HEK293 (cell line): ENCODE results near the gene GAREM1.

Source experiments
- CTCF ChIA-PET: fragments of 350-600 bp; formaldehyde crosslinking; extraction: SDS; loops from one replicate; lab custom pipeline; 2021; ENCODE audit warnings: antibody characterized with exemption; lab: Yijun Ruan, JAX
- POLR2A ChIA-PET: fragments of 300-600 bp; formaldehyde crosslinking; extraction: SDS; loops from one replicate; lab custom pipeline; 2020; ENCODE audit warnings: antibody characterized with exemption, inconsistent platforms; lab: Yijun Ruan, JAX
- H3K27ac ChIP-seq: fragments of 200-500 bp; sonication (Bioruptor generic); 2 replicates; pipeline ENCODE4 v1.5.1; 2014; ENCODE audit warnings: low read depth, low read length, control low read depth, inconsistent platforms; ENCODE audit errors: extremely low read depth
- H3K36me3 ChIP-seq, 2 experiments: fragments of 200-500 bp in 1 of 2; sonication (Bioruptor generic) in 1 of 2; 1 replicate in 1 of 2; 2 replicates in 1 of 2; pipeline ENCODE4 v1.5.1; 2014 to 2017; ENCODE audit warnings: inconsistent platforms in 2 of 2, low read length in 2 of 2; ENCODE audit not compliant: control insufficient read depth in 2 of 2, insufficient read depth in 1 of 2
- H3K4me1 ChIP-seq: fragments of 200-500 bp; sonication (Bioruptor generic); 2 replicates; pipeline ENCODE4 v1.5.1; 2014; ENCODE audit warnings: mild to moderate bottlenecking, low read length, inconsistent platforms; ENCODE audit not compliant: control insufficient read depth, insufficient read depth
- H3K4me3 ChIP-seq: 2 replicates; pipeline ENCODE4 v1.5.1; 2011; ENCODE audit warnings: low read depth, mild to moderate bottlenecking, control low read depth, low read length, moderate library complexity
- H3K9me3 ChIP-seq: fragments of 200-500 bp; sonication (Bioruptor generic); 2 replicates; pipeline ENCODE4 v1.5.1; 2014; ENCODE audit warnings: low read depth, low read length, inconsistent platforms; ENCODE audit not compliant: control insufficient read depth, insufficient read depth
- BCL6B ChIP-seq: fragments of 450-650 bp; formaldehyde crosslinking; IDR thresholded peaks from 2 replicates; pipeline ENCODE4 v1.5.1; 2017; ENCODE audit warnings: missing biosample characterization, missing genetic modification characterization
- MYNN ChIP-seq: fragments of 450-650 bp; formaldehyde crosslinking; IDR thresholded peaks from 2 replicates; pipeline ENCODE4 v1.5.1; 2016; ENCODE audit warnings: missing biosample characterization, missing genetic modification characterization, borderline replicate concordance
- PRDM1 ChIP-seq: fragments of 450-650 bp; formaldehyde crosslinking; IDR thresholded peaks from 2 replicates; pipeline ENCODE4; 2016; ENCODE audit warnings: missing biosample characterization, missing genetic modification characterization
- SCRT2 ChIP-seq: fragments of 450-650 bp; formaldehyde crosslinking; IDR thresholded peaks from 2 replicates; pipeline ENCODE4 v1.5.1; 2016; ENCODE audit warnings: missing biosample characterization, missing genetic modification characterization
- SP2 ChIP-seq: fragments of 450-650 bp; formaldehyde crosslinking; IDR thresholded peaks from 2 replicates; pipeline ENCODE4 v1.5.1; 2016; ENCODE audit warnings: missing biosample characterization, missing genetic modification characterization
- YY2 ChIP-seq: fragments of 450-650 bp; formaldehyde crosslinking; IDR thresholded peaks from 2 replicates; pipeline ENCODE4 v1.5.1; 2016; ENCODE audit warnings: missing biosample characterization, missing genetic modification characterization
- ZBTB17 ChIP-seq: fragments of 450-650 bp; formaldehyde crosslinking; IDR thresholded peaks from 2 replicates; pipeline ENCODE4 v1.5.1; 2016; ENCODE audit warnings: missing biosample characterization, missing genetic modification characterization
- ZBTB7A ChIP-seq: fragments of 450-650 bp; formaldehyde crosslinking; IDR thresholded peaks from 2 replicates; pipeline ENCODE4 v1.5.1; 2016; ENCODE audit warnings: low read depth, missing biosample characterization, missing genetic modification characterization
- ZBTB8A ChIP-seq: fragments of 450-650 bp; formaldehyde crosslinking; IDR thresholded peaks from 2 replicates; pipeline ENCODE4 v1.5.1; 2016; ENCODE audit warnings: missing biosample characterization, missing genetic modification characterization
- ZFP3 ChIP-seq: fragments of 450-650 bp; formaldehyde crosslinking; IDR thresholded peaks from 2 replicates; pipeline ENCODE4 v1.5.1; 2016; ENCODE audit warnings: low read depth, missing biosample characterization, missing genetic modification characterization
- ZFP69B ChIP-seq: fragments of 450-650 bp; formaldehyde crosslinking; IDR thresholded peaks from 2 replicates; pipeline ENCODE4 v1.5.1; 2016; ENCODE audit warnings: missing biosample characterization, missing genetic modification characterization
- ZNF132 ChIP-seq: fragments of 450-650 bp; formaldehyde crosslinking; IDR thresholded peaks from 2 replicates; pipeline ENCODE4 v1.5.1; 2017; ENCODE audit warnings: missing biosample characterization, missing genetic modification characterization, borderline replicate concordance
- ZNF157 ChIP-seq: fragments of 450-650 bp; formaldehyde crosslinking; IDR thresholded peaks from 2 replicates; pipeline ENCODE4 v1.5.1; 2016; ENCODE audit warnings: missing biosample characterization, missing genetic modification characterization
- ZNF169 ChIP-seq: fragments of 450-650 bp; formaldehyde crosslinking; IDR thresholded peaks from 2 replicates; pipeline ENCODE4 v1.5.1; 2016; ENCODE audit warnings: missing biosample characterization, missing genetic modification characterization
- ZNF19 ChIP-seq: fragments of 450-650 bp; formaldehyde crosslinking; IDR thresholded peaks from 2 replicates; pipeline ENCODE4; 2016; ENCODE audit warnings: missing biosample characterization, missing genetic modification characterization, low read depth
- ZNF214 ChIP-seq: fragments of 450-650 bp; formaldehyde crosslinking; IDR thresholded peaks from 2 replicates; pipeline ENCODE4 v1.5.1; 2017; ENCODE audit warnings: missing biosample characterization, mild to moderate bottlenecking, missing genetic modification characterization, borderline replicate concordance
- ZNF292 ChIP-seq: fragments of 450-650 bp; formaldehyde crosslinking; IDR thresholded peaks from 2 replicates; pipeline ENCODE4 v1.5.1; 2016; ENCODE audit warnings: low read depth, missing biosample characterization, missing genetic modification characterization, borderline replicate concordance
- ZNF423 ChIP-seq: fragments of 450-650 bp; formaldehyde crosslinking; IDR thresholded peaks from 2 replicates; pipeline ENCODE4 v1.5.1; 2016; ENCODE audit warnings: missing biosample characterization, missing genetic modification characterization
- ZNF555 ChIP-seq: fragments of 450-650 bp; formaldehyde crosslinking; conservative IDR thresholded peaks from 2 replicates; pipeline ENCODE4 v1.5.1; 2017; ENCODE audit warnings: missing biosample characterization, mild to moderate bottlenecking, missing genetic modification characterization, inconsistent platforms
- ZNF561 ChIP-seq: fragments of 450-650 bp; IDR thresholded peaks from 2 replicates; pipeline ENCODE4 v1.5.1; 2018; ENCODE audit warnings: missing biosample characterization, missing genetic modification characterization, borderline replicate concordance
- ZNF664 ChIP-seq: fragments of 450-650 bp; formaldehyde crosslinking; IDR thresholded peaks from 2 replicates; pipeline ENCODE4 v1.5.1; 2016; ENCODE audit warnings: missing biosample characterization, missing genetic modification characterization
- ZNF692 ChIP-seq: fragments of 450-650 bp; formaldehyde crosslinking; IDR thresholded peaks from 2 replicates; pipeline ENCODE4 v1.5.1; 2016; ENCODE audit warnings: missing biosample characterization, missing genetic modification characterization
- ZNF704 ChIP-seq: fragments of 450-650 bp; formaldehyde crosslinking; IDR thresholded peaks from 2 replicates; pipeline ENCODE4 v1.5.1; 2016; ENCODE audit warnings: missing biosample characterization, missing genetic modification characterization
- ZSCAN23 ChIP-seq: fragments of 450-650 bp; formaldehyde crosslinking; IDR thresholded peaks from 2 replicates; pipeline ENCODE4 v1.5.1; 2016; ENCODE audit warnings: missing biosample characterization, missing genetic modification characterization
- TF ChIP-seq, protein P1 (sequence below): fragments of 450-650 bp; formaldehyde crosslinking; IDR thresholded peaks from 2 replicates; pipeline ENCODE4 v1.5.1; 2016; ENCODE audit warnings: missing biosample characterization, missing genetic modification characterization
- TF ChIP-seq, protein P2 (sequence below): fragments of 450-650 bp; formaldehyde crosslinking; IDR thresholded peaks from 2 replicates; pipeline ENCODE4 v1.5.1; 2017; ENCODE audit warnings: missing biosample characterization, missing genetic modification characterization
- TF ChIP-seq, protein P3 (sequence below): fragments of 450-650 bp; formaldehyde crosslinking; IDR thresholded peaks from 2 replicates; pipeline ENCODE4 v1.5.1; 2016; ENCODE audit warnings: missing biosample characterization, missing genetic modification characterization

GAREM1 gene

DNA sequence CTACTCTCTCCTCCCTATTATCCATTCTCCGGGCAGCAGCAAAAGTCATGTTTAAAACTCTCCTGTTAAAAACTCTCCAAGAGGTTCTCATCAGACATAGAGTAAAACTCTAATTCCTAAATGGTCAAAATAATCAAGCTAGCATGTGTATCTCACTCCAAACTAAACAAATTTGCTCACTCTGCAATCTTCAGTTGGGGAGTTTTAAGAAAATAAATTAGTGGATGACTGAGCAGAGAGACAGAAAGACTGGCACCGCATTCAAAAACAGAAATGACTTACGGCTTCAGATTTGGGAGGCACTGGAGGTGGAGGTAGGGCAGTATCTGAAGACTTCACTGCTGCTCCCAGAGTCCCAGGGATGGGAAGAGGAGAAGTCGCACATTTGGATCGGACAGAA is 183.9 kb downstream of the GAREM1 start:
- ChIA-PET CTCF (interaction anchor here (1.2 to 2.4 kb wide), 3 partner anchors 9 to 184 kb away, joined by 3 to 8 read pairs (median 3); partner anchors contain the start of gene GAREM1), POLR2A (no interaction called here)
- Histone ChIP-seq H3K36me3 (peaks cover 0 to 15% of the 10 kb centered on the region in 2 experiments; a peak in 1 of 3 replicates), H3K9me3 (no peaks in the 10 kb centered on the region), H3K27ac (no peak overlapping the region), H3K4me3 (no peak overlapping the region), H3K4me1 (no peaks in the 10 kb centered on the region)
- no peak for TF ChIP-seq ZNF692
- TF ChIP-seq ZBTB8A = no peak
- TF ChIP-seq ZSCAN23 (tag by site-specific recombination) = no peak
- TF ChIP-seq ZNF664 = no peak
- TF ChIP-seq ZNF157 = no peak
- TF ChIP-seq ZNF292 (tag by site-specific recombination) = no peak
- TF ChIP-seq ZNF169 (tag by site-specific recombination) = no peak
- no peak for TF ChIP-seq ZNF132 (tag by site-specific recombination)
- TF ChIP-seq ZFP3 = no peak
- no peak for TF ChIP-seq ZNF214 (tag by site-specific recombination)
- TF ChIP-seq YY2 (tag by site-specific recombination) = no peak
- TF ChIP-seq ZNF704 (tag by site-specific recombination) = no peak
- TF ChIP-seq ZFP69B (tag by site-specific recombination) = no peak
- TF ChIP-seq ZNF19 (tag by site-specific recombination) = no peak

- POLR2A ChIA-PET = interaction anchor here (1.0 kb wide), 1 partner anchor 187 kb away, joined by 6 read pairs; the partner anchor contains the start of gene GAREM1
- TF ChIP-seq, protein P1, sequence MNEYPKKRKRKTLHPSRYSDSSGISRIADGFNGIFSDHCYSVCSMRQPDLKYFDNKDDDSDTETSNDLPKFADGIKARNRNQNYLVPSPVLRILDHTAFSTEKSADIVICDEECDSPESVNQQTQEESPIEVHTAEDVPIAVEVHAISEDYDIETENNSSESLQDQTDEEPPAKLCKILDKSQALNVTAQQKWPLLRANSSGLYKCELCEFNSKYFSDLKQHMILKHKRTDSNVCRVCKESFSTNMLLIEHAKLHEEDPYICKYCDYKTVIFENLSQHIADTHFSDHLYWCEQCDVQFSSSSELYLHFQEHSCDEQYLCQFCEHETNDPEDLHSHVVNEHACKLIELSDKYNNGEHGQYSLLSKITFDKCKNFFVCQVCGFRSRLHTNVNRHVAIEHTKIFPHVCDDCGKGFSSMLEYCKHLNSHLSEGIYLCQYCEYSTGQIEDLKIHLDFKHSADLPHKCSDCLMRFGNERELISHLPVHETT (tag by site-specific recombination) = no peak
- TF ChIP-seq ZNF423 (tag by site-specific recombination) (no peak), ZNF555 (no peak), ZBTB17 (tag by site-specific recombination) (no peak), PRDM1 (tag by site-specific recombination) (no peak), BCL6B (tag by site-specific recombination) (no peak), SCRT2 (tag by site-specific recombination) (no peak), MYNN (tag by site-specific recombination) (no peak), SP2 (tag by site-specific recombination) (no peak), ZNF561 (tag by site-specific recombination) (no peak), ZBTB7A (tag by site-specific recombination) (no peak)
- TF ChIP-seq, protein P2, sequence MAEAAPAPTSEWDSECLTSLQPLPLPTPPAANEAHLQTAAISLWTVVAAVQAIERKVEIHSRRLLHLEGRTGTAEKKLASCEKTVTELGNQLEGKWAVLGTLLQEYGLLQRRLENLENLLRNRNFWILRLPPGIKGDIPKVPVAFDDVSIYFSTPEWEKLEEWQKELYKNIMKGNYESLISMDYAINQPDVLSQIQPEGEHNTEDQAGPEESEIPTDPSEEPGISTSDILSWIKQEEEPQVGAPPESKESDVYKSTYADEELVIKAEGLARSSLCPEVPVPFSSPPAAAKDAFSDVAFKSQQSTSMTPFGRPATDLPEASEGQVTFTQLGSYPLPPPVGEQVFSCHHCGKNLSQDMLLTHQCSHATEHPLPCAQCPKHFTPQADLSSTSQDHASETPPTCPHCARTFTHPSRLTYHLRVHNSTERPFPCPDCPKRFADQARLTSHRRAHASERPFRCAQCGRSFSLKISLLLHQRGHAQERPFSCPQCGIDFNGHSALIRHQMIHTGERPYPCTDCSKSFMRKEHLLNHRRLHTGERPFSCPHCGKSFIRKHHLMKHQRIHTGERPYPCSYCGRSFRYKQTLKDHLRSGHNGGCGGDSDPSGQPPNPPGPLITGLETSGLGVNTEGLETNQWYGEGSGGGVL (tag by site-specific recombination) = no peak
- TF ChIP-seq, protein P3, sequence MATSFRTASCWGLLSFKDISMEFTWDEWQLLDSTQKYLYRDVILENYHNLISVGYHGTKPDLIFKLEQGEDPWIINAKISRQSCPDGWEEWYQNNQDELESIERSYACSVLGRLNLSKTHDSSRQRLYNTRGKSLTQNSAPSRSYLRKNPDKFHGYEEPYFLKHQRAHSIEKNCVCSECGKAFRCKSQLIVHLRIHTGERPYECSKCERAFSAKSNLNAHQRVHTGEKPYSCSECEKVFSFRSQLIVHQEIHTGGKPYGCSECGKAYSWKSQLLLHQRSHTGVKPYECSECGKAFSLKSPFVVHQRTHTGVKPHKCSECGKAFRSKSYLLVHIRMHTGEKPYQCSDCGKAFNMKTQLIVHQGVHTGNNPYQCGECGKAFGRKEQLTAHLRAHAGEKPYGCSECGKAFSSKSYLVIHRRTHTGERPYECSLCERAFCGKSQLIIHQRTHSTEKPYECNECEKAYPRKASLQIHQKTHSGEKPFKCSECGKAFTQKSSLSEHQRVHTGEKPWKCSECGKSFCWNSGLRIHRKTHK (tag by site-specific recombination) = no peak
- H3K4me1 ChIP-seq = no peaks in the 10 kb centered on the region
- CTCF ChIA-PET = interaction anchor here (0.6 to 2.1 kb wide), 7 partner anchors 13 to 264 kb away, joined by 3 to 9 read pairs (median 3); partner anchors contain the start of gene GAREM1
- no peak overlapping the region for H3K27ac ChIP-seq
- H3K36me3 ChIP-seq = peaks cover 0 to 15% of the 10 kb centered on the region in 2 experiments; a peak in 1 of 3 replicates
- no peak overlapping the region for H3K4me3 ChIP-seq
- no peaks in the 10 kb centered on the region for H3K9me3 ChIP-seq
Measured at GRCh38 chr18:32284284-32284683, 186.4 kb downstream of the GAREM1 start.
